K562 (cell line): ENCODE results near the gene GAL3ST3. TPM values are rescaled to one million over a fixed set of nuclear protein-coding genes. Genes with fewer than 3 reads are reported as not detected.

Experiments
- ATAC-seq: fragments of 200-7000 bp; cut with Tn5 transposase; 3 replicates; pipeline ENCODE4 v1.9.1; 2020; ENCODE audit warnings: moderate library complexity
- BruUV-seq: library from RNA; stranded (reverse); fragments of 400-500 nt; replicated peaks from 2 replicates; lab custom pipeline; 2021; lab: Mats Ljungman, UMichigan
- CTCF ChIA-PET: fragments of 300-600 bp; formaldehyde crosslinking; extraction: SDS; loops from one replicate; lab custom pipeline; 2021; ENCODE audit warnings: low intra/inter-chr PET ratio; lab: Yijun Ruan, JAX
- POLR2A ChIA-PET: fragments of 300-600, 350-650 bp; sonication (Branson Sonifier 250); formaldehyde crosslinking; extraction: SDS; loops from one replicate; lab custom pipeline; 2021; ENCODE audit warnings: antibody characterized with exemption, inconsistent platforms; lab: Yijun Ruan, JAX
- DNase-seq, 4 experiments: peaks; one replicate each; pipeline versions ENCODE4 v3.0.0 to v3.0.0-alpha.2; 2011 to 2018; ENCODE audit warnings: low spot score in 3 of 4, mixed read lengths in 3 of 4; ENCODE audit errors: extremely low read depth in 1 of 4
- FAIRE-seq: peaks from 2 replicates; lab custom pipeline; 2011; peaks lifted over from hg19 to GRCh38; lab: Jason Lieb, UNC
- H2AFZ ChIP-seq: 2 replicates; pipeline ENCODE4 v1.6.0; 2011; ENCODE audit warnings: low read depth, low read length, control low read depth, inconsistent platforms
- H3K27ac ChIP-seq: fragments of 200-600 bp; 3 replicates; pipeline ENCODE4 v1.8.0; 2011; ENCODE audit warnings: low read depth, mild to moderate bottlenecking, control low read depth, inconsistent platforms, low read length, moderate library complexity, mixed read lengths; ENCODE audit errors: extremely low read depth
- H3K27me3 ChIP-seq, 2 experiments: fragments of 300-600 bp in 1 of 2; 2 replicates in 1 of 2; 3 replicates in 1 of 2; pipeline versions ENCODE4 v1.6.0 to v1.8.0; 2011; ENCODE audit warnings: inconsistent platforms in 2 of 2, low read length in 2 of 2, mild to moderate bottlenecking in 1 of 2, mixed read lengths in 1 of 2, moderate library complexity in 1 of 2; ENCODE audit not compliant: control insufficient read depth in 2 of 2, insufficient read depth in 2 of 2
- H3K36me3 ChIP-seq: fragments of 300-600 bp; 3 replicates; pipeline ENCODE4 v1.8.0; 2011; ENCODE audit warnings: mild to moderate bottlenecking, low read length, inconsistent platforms; ENCODE audit not compliant: control insufficient read depth, insufficient read depth
- H3K4me1 ChIP-seq, 2 experiments: fragments of 200-600 bp in 1 of 2; replicated peaks in 1 of 2; 2 replicates in 1 of 2; 3 replicates in 1 of 2; pipeline versions ENCODE4 v1.5.1 to v1.8.0; 2011; ENCODE audit warnings: inconsistent platforms in 2 of 2, low read length in 2 of 2, mild to moderate bottlenecking in 1 of 2, mixed read lengths in 1 of 2, moderate library complexity in 1 of 2; ENCODE audit not compliant: control insufficient read depth in 2 of 2, insufficient read depth in 2 of 2
- H3K4me2 ChIP-seq: 2 replicates; pipeline ENCODE4 v1.6.1; 2011; ENCODE audit warnings: low read length, control low read depth, inconsistent platforms, mixed read lengths; ENCODE audit not compliant: insufficient read depth
- H3K4me3 ChIP-seq: fragments of 200-600 bp; sonication (generic), shearing (Covaris generic); 2 replicates; pipeline ENCODE4 v1.5.1; 2016; ENCODE audit warnings: control low read depth, inconsistent platforms
- H3K79me2 ChIP-seq: fragments of 200-600 bp; 3 replicates; pipeline ENCODE4 v1.8.0; 2011; ENCODE audit warnings: low read length, inconsistent platforms; ENCODE audit not compliant: control insufficient read depth, insufficient read depth
- H3K9ac ChIP-seq, 2 experiments: 2 replicates each; pipeline versions ENCODE4 v1.6.0 to v1.6.1; 2011; ENCODE audit warnings: low read depth in 2 of 2, low read length in 2 of 2, control low read depth in 1 of 2, inconsistent platforms in 1 of 2, mild to moderate bottlenecking in 1 of 2, mixed read lengths in 1 of 2; ENCODE audit not compliant: insufficient read depth in 1 of 2
- H3K9me1 ChIP-seq: one replicate; pipeline ENCODE4 v1.6.0; 2011; ENCODE audit warnings: inconsistent platforms, mild to moderate bottlenecking, low read length, moderate library complexity; ENCODE audit not compliant: control insufficient read depth, insufficient read depth
- H3K9me3 ChIP-seq: replicated peaks from 2 replicates; pipeline ENCODE4 v1.5.1; 2011; ENCODE audit warnings: low read depth, low read length, inconsistent platforms; ENCODE audit not compliant: control insufficient read depth, insufficient read depth
- H4K20me1 ChIP-seq: replicated peaks from 2 replicates; pipeline ENCODE4 v1.6.1; 2011; ENCODE audit warnings: low read length, inconsistent platforms, mixed read lengths; ENCODE audit not compliant: control insufficient read depth, insufficient read depth
- ARID1B ChIP-seq: fragments of 450-650 bp; IDR thresholded peaks from 2 replicates; pipeline ENCODE4 v1.6.1; 2016; ENCODE audit warnings: antibody characterized with exemption, mild to moderate bottlenecking, inconsistent platforms
- CBFA2T3 ChIP-seq: fragments of 450-650 bp; IDR thresholded peaks from 2 replicates; pipeline ENCODE4 v1.6.1; 2017
- CTBP1 ChIP-seq: fragments of 450-650 bp; IDR thresholded peaks from 2 replicates; pipeline ENCODE4 v1.6.1; 2016; ENCODE audit warnings: borderline replicate concordance
- DNMT1 ChIP-seq: fragments of 450-650 bp; IDR thresholded peaks from 2 replicates; pipeline ENCODE4 v1.6.1; 2016; ENCODE audit warnings: antibody characterized with exemption, mild to moderate bottlenecking
- DPF2 ChIP-seq: fragments of 450-650 bp; IDR thresholded peaks from 2 replicates; pipeline ENCODE4 v1.6.1; 2016
- E2F8 ChIP-seq: fragments of 450-650 bp; IDR thresholded peaks from 2 replicates; pipeline ENCODE4 v1.7.1; 2018; ENCODE audit warnings: mild to moderate bottlenecking, low read depth; ENCODE audit not compliant: partially characterized antibody
- FOS ChIP-seq: IDR thresholded peaks from 3 replicates; pipeline ENCODE4 v1.6.1; 2011; ENCODE audit not compliant: insufficient read length; ENCODE audit errors: extremely low read depth
- GTF2F1 ChIP-seq: IDR thresholded peaks from 2 replicates; pipeline ENCODE4 v1.6.1; 2011; ENCODE audit warnings: low read depth, low read length, improper control_type of control experiment
- HNRNPL ChIP-seq: fragments of 200-400 bp; formaldehyde crosslinking; IDR thresholded peaks from 2 replicates; pipeline ENCODE4 v1.6.1; 2017; ENCODE audit warnings: low read depth, mild to moderate bottlenecking, low read length
- POLR2G ChIP-seq: fragments of 200-400 bp; formaldehyde crosslinking; IDR thresholded peaks from 2 replicates; pipeline ENCODE4 v1.6.1; 2017; ENCODE audit warnings: low read depth, mild to moderate bottlenecking, antibody characterized with exemption, low read length, moderate library complexity
- PTRF ChIP-seq: fragments of 450-650 bp; IDR thresholded peaks from 2 replicates; pipeline ENCODE4 v1.6.1; 2016; ENCODE audit warnings: mild to moderate bottlenecking, missing genetic modification characterization, missing compliant biosample characterization
- TFAP4 ChIP-seq: sonication (generic); formaldehyde crosslinking; IDR thresholded peaks from 2 replicates; pipeline ENCODE4 v1.8.0; 2022; ENCODE audit warnings: missing genetic modification reagents, mild to moderate bottlenecking, moderate library complexity, borderline replicate concordance
- THAP12 ChIP-seq: fragments of 250-450 bp; sonication (Bioruptor Pico); IDR thresholded peaks from 2 replicates; pipeline ENCODE4 v1.9.0; 2021; ENCODE audit warnings: mild to moderate bottlenecking, inconsistent platforms
- ZNF253 ChIP-seq: fragments of 250-450 bp; sonication (Bioruptor Pico); conservative IDR thresholded peaks from 2 replicates; pipeline ENCODE4 v1.6.1; 2021; ENCODE audit warnings: mild to moderate bottlenecking
- ZNF444 ChIP-seq: fragments of 250-450 bp; sonication (Bioruptor Pico); IDR thresholded peaks from 2 replicates; pipeline ENCODE4 v1.4.0; 2020; ENCODE audit warnings: mild to moderate bottlenecking, moderate library complexity
- ZNF583 ChIP-seq: fragments of 250-450 bp; sonication (Bioruptor Pico); IDR thresholded peaks from 2 replicates; pipeline ENCODE4 v1.4.0; 2020
- ZNF644 ChIP-seq: fragments of 200-800 bp; sonication (Bioruptor generic); IDR thresholded peaks from 2 replicates; pipeline ENCODE4 v1.6.1; 2016; ENCODE audit warnings: low read depth, missing genetic modification characterization, missing compliant biosample characterization
- WGBS: fragments of 100-300 bp; shearing (Covaris generic); methylation state at CpG from one replicate; pipeline ENCODE4 v1.1.6; 2016; ENCODE audit warnings: low coverage, mixed read lengths; ENCODE audit not compliant: insufficient coverage; ENCODE audit errors: missing lambda C conversion rate; 5-methylcytosine and 5-hydroxymethylcytosine counted together
- in situ Hi-C: fragments of 300-500 bp; cut with MboI; formaldehyde crosslinking; loops from 4 replicates; pipeline ENCODE4 v1.15.0; 2018; ENCODE audit warnings: inconsistent platforms, mixed read lengths
- intact Hi-C: fragments of 100-400 bp; cut with micrococcal nuclease; formaldehyde crosslinking; loops from 2 replicates; pipeline ENCODE4 v1.14.2; 2022
- polyA plus RNA-seq, 8 experiments: library from polyadenylated mRNA; depleted of rRNA in 4 of 8; stranded (reverse) in 5 of 8; unstranded in 3 of 8; fragments of >200 nt; fragmentation: Nextera tagmentation in 2 of 8; fragmentation: Illumina TruSeq in 1 of 8; extraction: Ambion mirVana in 2 of 8; extraction: Trizol in 1 of 8; gene quantifications; 2 replicates each; pipeline versions ENCODE4 v1.2.1 to v1.2.3, GENCODE V29; 2011 to 2014; ENCODE audit warnings: inconsistent platforms in 1 of 8, missing spikeins in 1 of 8
- total RNA-seq, 7 experiments: library from RNA; depleted of rRNA in 6 of 7; stranded (reverse); fragments of >200 nt in 6 of 7; fragmentation: Illumina TruSeq in 2 of 7; extraction: Trizol in 2 of 7; gene quantifications; 2 replicates each; pipeline versions ENCODE4 v1.2.1 to v1.2.3, GENCODE V29; 2011 to 2021; ENCODE audit warnings: low replicate concordance in 1 of 7

The GAL3ST3 gene
- total and polyA plus RNA-seq, 9 of the 15 experiments (the other 6 are each of a cell fraction or from before 2014, with no cell fraction given): not detected

- Histone ChIP-seq H3K9ac (peak overlapping the region in 1 of 2 experiments; percentile 75; a peak in 2 of 4 replicates), H3K4me3 (no peak overlapping the region), H3K4me1 (peaks cover 21 to 67% of the 10 kb centered on the region in 2 experiments), H3K79me2 (no peaks in the 10 kb centered on the region), H3K27ac (no peak overlapping the region; the same call in 2 of the 3 replicates), H4K20me1 (no peaks in the 10 kb centered on the region), H2AFZ (peak overlapping the region; percentile 47), H3K9me3 (no peaks in the 10 kb centered on the region), H3K9me1 (peaks cover 5% of the 10 kb centered on the region), H3K4me2 (0 out of 2 replicates have a peak overlapping the region, but pooled peaks have one; percentile 9), H3K36me3 (no peaks in the 10 kb centered on the region), H3K27me3 (no peaks in the 10 kb centered on the region)
- CTCF ChIA-PET: interaction anchor here (0.7 to 1.3 kb wide), 3 partner anchors 25 to 136 kb away, joined by 3 to 4 read pairs (median 4); no protein-coding TSS in a partner anchor
- POLR2A ChIA-PET: interaction anchor here (0.6 to 2.7 kb wide), 5 partner anchors 12 to 527 kb away, joined by 3 to 8 read pairs (median 3); no protein-coding TSS in a partner anchor
- in situ Hi-C loops (no loop called here), intact Hi-C loops (no loop called here)
- BruUV-seq: no TSS peak
- ATAC-seq: peak; percentile 52
- FAIRE-seq: peak; percentile 82
- peak; percentile 60 to 76 (median 64) for DNase-seq
- 56% methylated on average over 19 of the region's 25 CpGs for WGBS
- TF ChIP-seq ZNF444 (no peak), FOS (peak; percentile 29), PTRF (tag) (no peak), POLR2G (peak; percentile 49), DNMT1 (no peak), CTBP1 (peak; percentile 34; the same call in 1 of the 2 replicates), ZNF253 (CRISPR knock-in tag) (no peak), HNRNPL (no peak), ZNF583 (CRISPR knock-in tag) (no peak), ARID1B (peak; percentile 64), CBFA2T3 (0 out of 2 replicates have a peak, but pooled peaks have one; percentile 11), TFAP4 (CRISPR knock-in tag) (peak; percentile 88), E2F8 (no peak), ZNF644 (tag) (no peak), THAP12 (CRISPR knock-in tag) (no peak), DPF2 (peak; percentile 59; the same call in 1 of the 2 replicates), GTF2F1 (no peak)
These were observed 28.2 kb downstream of the GAL3ST3 start for GRCh38 chr11:66020618-66021357.
